Smooth muscle cell of the umbilical artery (primary cell): ENCODE results near the gene SNU13. TPM values are rescaled to one million over a fixed set of nuclear protein-coding genes. Genes with fewer than 3 reads are reported as not detected.

Experiments used
- total RNA-seq: library from RNA; depleted of rRNA; stranded (reverse); fragments of >200 nt; gene quantifications from 2 replicates; pipeline ENCODE4 v1.2.3, GENCODE V29; 2014

Gene SNU13
- 65.6 and 81.0 TPM in 2 replicates for total RNA-seq

GRCh38 chr22:41688365-41689211 lies at the start of gene SNU13:
Gene SNU13 (minus strand): TSS chr22:41688867. CDS start chr22:41688796, 71 bp downstream.

GRCh38 chr22:41699264-41700107 lies 10.8 kb upstream of the SNU13 start, which contains the start of gene MEI1:
Gene MEI1 (plus strand): TSS chr22:41699503. CDS start chr22:41699539, 36 bp downstream.

Other genes starting within 250 kb of the SNU13 start
- gene TOB2, start 242.1 kb downstream of the SNU13 start, total RNA-seq: 12.5 and 27.6 TPM in 2 replicates
- gene PHF5A, start 220.2 kb downstream of the SNU13 start, total RNA-seq: 40.7 and 54.6 TPM in 2 replicates
- gene ACO2, start 219.8 kb downstream of the SNU13 start, total RNA-seq: 75.7 and 93.2 TPM in 2 replicates
- 20.5 and 22.7 TPM in 2 replicates for gene POLR3H, start 144.4 kb downstream of the SNU13 start, total RNA-seq
- 0.46 and 0.89 TPM in 2 replicates for gene CSDC2, start 127.9 kb downstream of the SNU13 start, total RNA-seq
- gene PMM1, start 99.0 kb downstream of the SNU13 start, total RNA-seq: 14.8 and 16.1 TPM in 2 replicates
- gene DESI1, start 67.8 kb downstream of the SNU13 start, total RNA-seq: 11.6 and 23.2 TPM in 2 replicates
- gene XRCC6, start 67.6 kb downstream of the SNU13 start, total RNA-seq: 288 and 308 TPM in 2 replicates
- gene MEI1, start 10.6 kb upstream of the SNU13 start, total RNA-seq: 0.28 and 0.30 TPM in 2 replicates
- gene CCDC134, start 111.8 kb upstream of the SNU13 start, total RNA-seq: 7.1 and 7.5 TPM in 2 replicates
- 52.6 and 96.5 TPM in 2 replicates for gene SREBF2, start 144.2 kb upstream of the SNU13 start, total RNA-seq
- not detected in 2 replicates for gene SHISA8, start 226.2 kb upstream of the SNU13 start, total RNA-seq
- 0.05 TPM in 1 of 2 replicates, not detected in the other for gene TNFRSF13C, start 237.9 kb upstream of the SNU13 start, total RNA-seq